Body of pancreas (tissue), 4 donors: ENCODE data around the gene BMP7. TPM values are rescaled to one million over a fixed set of nuclear protein-coding genes. Genes with fewer than 3 reads are reported as not detected.

Experiments used
- ATAC-seq: fragments of 150-250 bp; one replicate; pipeline ENCODE4 v1.9.1; 2016
- DNase-seq, 4 donors: peaks; one replicate each; pipeline ENCODE4 v3.0.0-alpha.2; 2019
- H3K27ac ChIP-seq, 4 donors: fragments of 200-600 bp; sonication (generic); 1 replicate in 3 of 4; 2 replicates in 1 of 4; pipeline versions ENCODE4 v1.5.1 to v1.6.1; 2016 to 2019; ENCODE audit warnings: mild to moderate bottlenecking in 1 of 4, mixed read lengths in 1 of 4, moderate library complexity in 1 of 4
- H3K27me3 ChIP-seq, 2 donors: fragments of 200-600 bp; sonication (generic); one replicate each; pipeline ENCODE4 v1.6.0; 2016; ENCODE audit warnings: mild to moderate bottlenecking in 1 of 2
- H3K36me3 ChIP-seq, 2 donors: fragments of 200-600 bp; sonication (generic); replicated peaks in 1 of 2; 2 replicates each; pipeline ENCODE4 v1.5.1; 2016; ENCODE audit warnings: low read depth in 2 of 2; ENCODE audit not compliant: insufficient read depth in 1 of 2
- H3K4me1 ChIP-seq: fragments of 200-600 bp; sonication (generic); one replicate; pipeline ENCODE4 v1.6.0; 2016
- H3K4me3 ChIP-seq, 2 donors: fragments of 200-600 bp; sonication (generic); 1 replicate in 1 of 2; 2 replicates in 1 of 2; pipeline ENCODE4 v1.5.1; 2016 to 2019
- H3K9me3 ChIP-seq, 3 donors: fragments of 200-600 bp; sonication (generic); 1 replicate in 2 of 3; 2 replicates in 1 of 3; pipeline ENCODE4 v1.5.1; 2016
- CTCF ChIP-seq, 7 experiments: fragments of 450-650 bp in 4 of 7; fragments of 200-600 bp in 3 of 7; sonication (generic) in 3 of 7; IDR thresholded peaks; one replicate each; pipeline ENCODE4 v1.5.1; 2016 to 2019; ENCODE audit warnings: antibody characterized with exemption in 7 of 7
- POLR2A ChIP-seq, 3 donors: fragments of 450-650 bp; IDR thresholded peaks; one replicate each; pipeline ENCODE4 v1.6.1; 2016; ENCODE audit warnings: antibody characterized with exemption in 3 of 3, mild to moderate bottlenecking in 2 of 3
- WGBS, 2 donors: methylation state at CpG; one replicate each; pipeline ENCODE4 v1.1.5; 2017; 5-methylcytosine and 5-hydroxymethylcytosine counted together
- intact Hi-C: fragments of 100-400 bp; cut with DNase I; formaldehyde crosslinking; loops from one replicate; pipeline ENCODE4 v1.15.1; 2023
- total RNA-seq, 2 donors: library from RNA; depleted of rRNA; stranded (reverse); fragments of >200 nt; gene quantifications; one replicate each; pipeline ENCODE4 v1.1.0, GENCODE V29; 2016

BMP7 gene
- total RNA-seq, 2 donors from 2014 or later, result 4.2 TPM; not detected in 1

- H3K27me3 ChIP-seq, result no peaks in the 10 kb centered on the region
- TF ChIP-seq CTCF (IDR thresholded peaks at IDR 0.05) (no peak), POLR2A (IDR thresholded peaks at IDR 0.05) (no peak)
- no peaks in the 10 kb centered on the region for H3K36me3 ChIP-seq
- H3K4me3 ChIP-seq, result no peak overlapping the region
- H3K9me3 ChIP-seq, result no peaks in the 10 kb centered on the region
- intact Hi-C loops, result no loop called here
- H3K27ac ChIP-seq, result no peak overlapping the region
- H3K4me1 ChIP-seq, result no peaks in the 10 kb centered on the region
- no peak for DNase-seq
- WGBS, 2 donors, result 81 to 92% methylated on average over 6 of the region's 6 CpGs
- ATAC-seq, result no peak
These were observed 77.8 kb downstream of the BMP7 start for GRCh38 chr20:57188576-57189079.

- no peaks in the 10 kb centered on the region for H3K27me3 ChIP-seq
- intact Hi-C loops, result no loop called here
- no peak overlapping the region for H3K27ac ChIP-seq
- 87 to 88% methylated on average over 9 of the region's 9 CpGs for WGBS, 2 donors
- no peaks in the 10 kb centered on the region for H3K36me3 ChIP-seq
- H3K9me3 ChIP-seq, result no peaks in the 10 kb centered on the region
- ATAC-seq (no peak), DNase-seq (no peak)
- no peak overlapping the region for H3K4me3 ChIP-seq
- TF ChIP-seq CTCF (IDR thresholded peaks at IDR 0.05), result no peak
- no peak for TF ChIP-seq POLR2A (IDR thresholded peaks at IDR 0.05)
- no peaks in the 10 kb centered on the region for H3K4me1 ChIP-seq
These were observed 78.4 kb downstream of the BMP7 start for GRCh38 chr20:57188056-57188455.

GRCh38 chr20:57187068-57187634 is 79.3 kb downstream of the BMP7 start:
- no peaks in the 10 kb centered on the region for H3K9me3 ChIP-seq
- H3K27me3 ChIP-seq, result no peaks in the 10 kb centered on the region
- no peak for DNase-seq
- no peak overlapping the region for H3K4me3 ChIP-seq
- TF ChIP-seq CTCF (IDR thresholded peaks at IDR 0.05) (no peak), POLR2A (IDR thresholded peaks at IDR 0.05) (no peak)
- 54 to 81% methylated on average over 3 to 4 of the region's 4 CpGs for WGBS, 2 donors
- H3K36me3 ChIP-seq, result no peaks in the 10 kb centered on the region
- H3K4me1 ChIP-seq, result no peaks in the 10 kb centered on the region
- no peak overlapping the region for H3K27ac ChIP-seq
- no peak for ATAC-seq
- intact Hi-C loops, result no loop called here

GRCh38 chr20:57186192-57186591 is 80.2 kb downstream of the BMP7 start:
- H3K4me3 ChIP-seq, result no peak overlapping the region
- H3K27ac ChIP-seq, result no peak overlapping the region
- no peaks in the 10 kb centered on the region for H3K36me3 ChIP-seq
- intact Hi-C loops, result no loop called here
- ATAC-seq (no peak), DNase-seq (no peak)
- 79 to 86% methylated on average over 8 of the region's 8 CpGs for whole genome bisulfite sequencing, 2 donors
- H3K9me3 ChIP-seq, result no peaks in the 10 kb centered on the region
- no peaks in the 10 kb centered on the region for H3K4me1 ChIP-seq
- H3K27me3 ChIP-seq, result no peaks in the 10 kb centered on the region
- TF ChIP-seq CTCF (IDR thresholded peaks at IDR 0.05) (no peak), POLR2A (IDR thresholded peaks at IDR 0.05) (no peak)

GRCh38 chr20:57185188-57185743 is 81.2 kb downstream of the BMP7 start:
- DNase-seq, result no peak
- intact Hi-C loops, result no loop called here
- WGBS, 2 donors, result 74 to 82% methylated on average over 3 of the region's 3 CpGs
- no peak for TF ChIP-seq POLR2A (IDR thresholded peaks at IDR 0.05)
- TF ChIP-seq CTCF (IDR thresholded peaks at IDR 0.05), result no peak
- H3K27ac ChIP-seq, result no peak overlapping the region
- H3K4me3 ChIP-seq, result no peak overlapping the region
- H3K36me3 ChIP-seq, result no peaks in the 10 kb centered on the region
- H3K27me3 ChIP-seq, result no peaks in the 10 kb centered on the region
- H3K4me1 ChIP-seq, result no peaks in the 10 kb centered on the region
- no peaks in the 10 kb centered on the region for H3K9me3 ChIP-seq
- ATAC-seq, result no peak
